HEK293 (cell line): ENCODE results near the gene RGR.

Experiments used
- CTCF ChIA-PET: fragments of 350-600 bp; formaldehyde crosslinking; extraction: SDS; loops from one replicate; lab custom pipeline; 2021; ENCODE audit warnings: antibody characterized with exemption; lab: Yijun Ruan, JAX
- POLR2A ChIA-PET: fragments of 300-600 bp; formaldehyde crosslinking; extraction: SDS; loops from one replicate; lab custom pipeline; 2020; ENCODE audit warnings: antibody characterized with exemption, inconsistent platforms; lab: Yijun Ruan, JAX
- H3K27ac ChIP-seq: fragments of 200-500 bp; sonication (Bioruptor generic); 2 replicates; pipeline ENCODE4 v1.5.1; 2014; ENCODE audit warnings: low read depth, low read length, control low read depth, inconsistent platforms; ENCODE audit errors: extremely low read depth
- H3K36me3 ChIP-seq, 2 experiments: fragments of 200-500 bp in 1 of 2; sonication (Bioruptor generic) in 1 of 2; 1 replicate in 1 of 2; 2 replicates in 1 of 2; pipeline ENCODE4 v1.5.1; 2014 to 2017; ENCODE audit warnings: inconsistent platforms in 2 of 2, low read length in 2 of 2; ENCODE audit not compliant: control insufficient read depth in 2 of 2, insufficient read depth in 1 of 2
- H3K4me1 ChIP-seq: fragments of 200-500 bp; sonication (Bioruptor generic); 2 replicates; pipeline ENCODE4 v1.5.1; 2014; ENCODE audit warnings: mild to moderate bottlenecking, low read length, inconsistent platforms; ENCODE audit not compliant: control insufficient read depth, insufficient read depth
- H3K4me3 ChIP-seq: 2 replicates; pipeline ENCODE4 v1.5.1; 2011; ENCODE audit warnings: low read depth, mild to moderate bottlenecking, control low read depth, low read length, moderate library complexity
- H3K9me3 ChIP-seq: fragments of 200-500 bp; sonication (Bioruptor generic); 2 replicates; pipeline ENCODE4 v1.5.1; 2014; ENCODE audit warnings: low read depth, low read length, inconsistent platforms; ENCODE audit not compliant: control insufficient read depth, insufficient read depth
- AEBP2 ChIP-seq: fragments of 450-650 bp; formaldehyde crosslinking; IDR thresholded peaks from 2 replicates; pipeline ENCODE4 v1.5.1; 2016; ENCODE audit warnings: missing biosample characterization, missing genetic modification characterization, borderline replicate concordance
- OVOL3 ChIP-seq: fragments of 450-650 bp; formaldehyde crosslinking; IDR thresholded peaks from 2 replicates; pipeline ENCODE4 v1.5.1; 2016; ENCODE audit warnings: missing biosample characterization, missing genetic modification characterization
- PBX3 ChIP-seq: sonication (generic); formaldehyde crosslinking; IDR thresholded peaks from 2 replicates; pipeline ENCODE4 v1.8.1; 2022; ENCODE audit warnings: mild to moderate bottlenecking, moderate library complexity, missing genetic modification reagents
- SP3 ChIP-seq: fragments of 450-650 bp; formaldehyde crosslinking; IDR thresholded peaks from 2 replicates; pipeline ENCODE4 v1.5.1; 2016; ENCODE audit warnings: missing biosample characterization, missing genetic modification characterization
- ZBTB48 ChIP-seq: fragments of 450-650 bp; formaldehyde crosslinking; IDR thresholded peaks from 2 replicates; pipeline ENCODE4 v1.5.1; 2016; ENCODE audit warnings: missing biosample characterization, missing genetic modification characterization
- ZBTB49 ChIP-seq: fragments of 450-650 bp; formaldehyde crosslinking; IDR thresholded peaks from 2 replicates; pipeline ENCODE4 v1.5.1; 2016; ENCODE audit warnings: missing biosample characterization, missing genetic modification characterization, low read depth
- ZNF202 ChIP-seq: fragments of 450-650 bp; formaldehyde crosslinking; IDR thresholded peaks from 2 replicates; pipeline ENCODE4 v1.5.1; 2016; ENCODE audit warnings: missing biosample characterization, missing genetic modification characterization, borderline replicate concordance
- ZNF239 ChIP-seq: fragments of 450-650 bp; formaldehyde crosslinking; IDR thresholded peaks from 2 replicates; pipeline ENCODE4 v1.5.1; 2016; ENCODE audit warnings: missing biosample characterization, missing genetic modification characterization
- ZNF280D ChIP-seq: fragments of 450-650 bp; formaldehyde crosslinking; IDR thresholded peaks from 2 replicates; pipeline ENCODE4 v1.5.1; 2016; ENCODE audit warnings: missing biosample characterization, missing genetic modification characterization
- ZNF292 ChIP-seq: fragments of 450-650 bp; formaldehyde crosslinking; IDR thresholded peaks from 2 replicates; pipeline ENCODE4 v1.5.1; 2016; ENCODE audit warnings: low read depth, missing biosample characterization, missing genetic modification characterization, borderline replicate concordance
- ZNF391 ChIP-seq: fragments of 450-650 bp; formaldehyde crosslinking; IDR thresholded peaks from 2 replicates; pipeline ENCODE4 v1.5.1; 2016; ENCODE audit warnings: low read depth, missing biosample characterization, missing genetic modification characterization, borderline replicate concordance
- ZNF561 ChIP-seq: fragments of 450-650 bp; IDR thresholded peaks from 2 replicates; pipeline ENCODE4 v1.5.1; 2018; ENCODE audit warnings: missing biosample characterization, missing genetic modification characterization, borderline replicate concordance
- ZNF600 ChIP-seq: fragments of 450-650 bp; formaldehyde crosslinking; IDR thresholded peaks from 2 replicates; pipeline ENCODE4 v1.5.1; 2016; ENCODE audit warnings: missing biosample characterization, missing genetic modification characterization
- ZNF621 ChIP-seq: fragments of 450-650 bp; formaldehyde crosslinking; IDR thresholded peaks from 2 replicates; pipeline ENCODE4 v1.5.1; 2017; ENCODE audit warnings: missing biosample characterization, missing genetic modification characterization
- ZNF626 ChIP-seq: fragments of 450-650 bp; sonication (Bioruptor Pico); formaldehyde crosslinking; IDR thresholded peaks from 2 replicates; pipeline ENCODE4 v1.5.1; 2018; ENCODE audit warnings: missing biosample characterization, missing genetic modification characterization, inconsistent platforms
- ZNF639 ChIP-seq: fragments of 450-650 bp; formaldehyde crosslinking; IDR thresholded peaks from 2 replicates; pipeline ENCODE4 v1.5.1; 2016; ENCODE audit warnings: missing biosample characterization, missing genetic modification characterization
- ZNF768 ChIP-seq: fragments of 450-650 bp; formaldehyde crosslinking; IDR thresholded peaks from 2 replicates; pipeline ENCODE4 v1.5.1; 2018; ENCODE audit warnings: missing biosample characterization, mild to moderate bottlenecking, missing genetic modification characterization
- ZSCAN5A ChIP-seq: fragments of 450-650 bp; formaldehyde crosslinking; IDR thresholded peaks from 2 replicates; pipeline ENCODE4 v1.5.1; 2016; ENCODE audit warnings: missing biosample characterization, missing genetic modification characterization

Gene RGR

GRCh38 chr10:84197643-84198042, 47.2 kb upstream of the RGR start (continued):
- TF ChIP-seq AEBP2 (no peak), ZBTB49 (tag by site-specific recombination) (no peak), ZSCAN5A (tag by site-specific recombination) (no peak), ZNF391 (tag by site-specific recombination) (no peak), ZBTB48 (tag by site-specific recombination) (no peak), ZNF561 (no peak), ZNF280D (tag by site-specific recombination) (no peak), SP3 (tag by site-specific recombination) (no peak)

GRCh38 chr10:84198206-84198915, 46.5 kb upstream of the RGR start:
- no peaks in the 10 kb centered on the region for H3K9me3 ChIP-seq
- H3K4me3 ChIP-seq: no peak overlapping the region
- H3K36me3 ChIP-seq: no peaks in the 10 kb centered on the region
- POLR2A ChIA-PET: no interaction called here
- peaks cover 8% of the 10 kb centered on the region for H3K4me1 ChIP-seq
- TF ChIP-seq ZNF202: no peak
- TF ChIP-seq ZNF639 (tag by site-specific recombination): no peak
- no peak for TF ChIP-seq ZNF768 (tag by site-specific recombination)
- no peak for TF ChIP-seq ZNF600
- TF ChIP-seq ZNF391 (tag by site-specific recombination): no peak
- TF ChIP-seq ZNF621 (tag by site-specific recombination): no peak
- TF ChIP-seq OVOL3 (tag by site-specific recombination): no peak
- TF ChIP-seq PBX3 (CRISPR knock-in tag): no peak
- no peak for TF ChIP-seq ZNF626
- TF ChIP-seq ZNF239 (tag by site-specific recombination): no peak
- TF ChIP-seq ZNF292: no peak
- TF ChIP-seq, all 188 proteins: peak for 0
- no peak overlapping the region for H3K27ac ChIP-seq
- CTCF ChIA-PET: interaction anchor here (0.7 to 1.0 kb wide), 2 partner anchors 10 to 100 kb away, joined by 3 to 5 read pairs; no protein-coding TSS in a partner anchor
